ENCODE results near the gene SMARCD2. TPM values are rescaled to one million over a fixed set of nuclear protein-coding genes. Genes with fewer than 3 reads are reported as not detected.
"Not testable (repeated sequence)": the region's sequence is repeated elsewhere in the genome, so short reads cannot be mapped to it uniquely, and the experiment has no call there.

Gene SMARCD2
- total RNA-seq, 3 donors from 2014 or later = 81.4 to 87.9 (median 83.8) TPM

- no peak for DNase-seq
- Mint-ChIP-seq H3K4me3 (no peak overlapping the region), H3K4me1 (ENCODE audit: low read depth) (peaks cover 22% of the 10 kb centered on the region), H3K27me3 (ENCODE audit: low read depth) (no peaks in the 10 kb centered on the region), H3K36me3 (ENCODE audit: insufficient read depth) (peaks cover 55% of the 10 kb centered on the region), H3K9me3 (no peaks in the 10 kb centered on the region)
- no peak for ATAC-seq
Measured at GRCh38 chr17:63819131-63819530, 23.4 kb downstream of the SMARCD2 start.

- Mint-ChIP-seq H3K27me3 (ENCODE audit: low read depth) (no peaks in the 10 kb centered on the region), H3K4me3 (no peak overlapping the region), H3K36me3 (ENCODE audit: insufficient read depth) (peaks cover 52% of the 10 kb centered on the region), H3K4me1 (ENCODE audit: low read depth) (peaks cover 12% of the 10 kb centered on the region), H3K9me3 (no peaks in the 10 kb centered on the region)
- DNase-seq (no peak), ATAC-seq (no peak)
Measured at GRCh38 chr17:63817736-63818385, 24.6 kb downstream of the SMARCD2 start.

GRCh38 chr17:63816669-63817068 lies 25.8 kb downstream of the SMARCD2 start:
- Mint-ChIP-seq H3K4me1 (ENCODE audit: low read depth) (peaks cover 6% of the 10 kb centered on the region), H3K36me3 (ENCODE audit: insufficient read depth) (peaks cover 51% of the 10 kb centered on the region), H3K4me3 (no peak overlapping the region), H3K9me3 (no peaks in the 10 kb centered on the region), H3K27me3 (ENCODE audit: low read depth) (no peaks in the 10 kb centered on the region)
- DNase-seq (no peak), ATAC-seq (no peak)

- Mint-ChIP-seq H3K4me1 (ENCODE audit: low read depth) (peaks cover 3% of the 10 kb centered on the region), H3K4me3 (no peak overlapping the region), H3K36me3 (ENCODE audit: insufficient read depth) (peaks cover 52% of the 10 kb centered on the region), H3K27me3 (ENCODE audit: low read depth) (no peaks in the 10 kb centered on the region), H3K9me3 (no peaks in the 10 kb centered on the region)
- DNase-seq (no peak), ATAC-seq (no peak)
Measured at GRCh38 chr17:63816123-63816522, 26.4 kb downstream of the SMARCD2 start.

GRCh38 chr17:63809970-63810369 lies 32.5 kb downstream of the SMARCD2 start:
- H3K9me3 Mint-ChIP-seq = no peaks in the 10 kb centered on the region
- peaks cover 62% of the 10 kb centered on the region for H3K36me3 Mint-ChIP-seq (ENCODE audit: insufficient read depth)
- ATAC-seq = no peak
- DNase-seq = no peak
- no peak overlapping the region for H3K4me3 Mint-ChIP-seq
- H3K27me3 Mint-ChIP-seq (ENCODE audit: low read depth) = no peaks in the 10 kb centered on the region
- peaks cover 2% of the 10 kb centered on the region for H3K4me1 Mint-ChIP-seq (ENCODE audit: low read depth)

- no peaks in the 10 kb centered on the region for H3K27me3 Mint-ChIP-seq (ENCODE audit: low read depth)
- DNase-seq = no peak
Measured at GRCh38 chr17:63805591-63805990, 36.9 kb downstream of the SMARCD2 start.

GRCh38 chr17:63804328-63804727 lies 38.2 kb downstream of the SMARCD2 start:
- Mint-ChIP-seq H3K9me3 (no peaks in the 10 kb centered on the region), H3K27me3 (ENCODE audit: low read depth) (no peaks in the 10 kb centered on the region)

More at GRCh38 chr17:63805591-63805990, 36.9 kb downstream of the SMARCD2 start:
- ATAC-seq = no peak
- Mint-ChIP-seq H3K4me3 (no peak overlapping the region), H3K9me3 (no peaks in the 10 kb centered on the region), H3K4me1 (ENCODE audit: low read depth) (peaks cover 3% of the 10 kb centered on the region), H3K36me3 (ENCODE audit: insufficient read depth) (peaks cover 48% of the 10 kb centered on the region)

GRCh38 chr17:63800783-63801182 lies 41.7 kb downstream of the SMARCD2 start:
- Mint-ChIP-seq H3K4me3 (no peak overlapping the region), H3K9me3 (no peaks in the 10 kb centered on the region), H3K4me1 (ENCODE audit: low read depth) (peaks cover 1% of the 10 kb centered on the region), H3K27me3 (ENCODE audit: low read depth) (no peaks in the 10 kb centered on the region), H3K36me3 (ENCODE audit: insufficient read depth) (peaks cover 40% of the 10 kb centered on the region)
- DNase-seq (no peak), ATAC-seq (no peak)

More at GRCh38 chr17:63804328-63804727, 38.2 kb downstream of the SMARCD2 start:
- Mint-ChIP-seq H3K4me3 (no peak overlapping the region), H3K4me1 (ENCODE audit: low read depth) (peaks cover 1% of the 10 kb centered on the region), H3K36me3 (ENCODE audit: insufficient read depth) (peaks cover 51% of the 10 kb centered on the region)
- DNase-seq = no peak
- no peak for ATAC-seq

GRCh38 chr17:63798572-63799106 lies 43.8 kb downstream of the SMARCD2 start:
- Mint-ChIP-seq H3K36me3 (ENCODE audit: insufficient read depth) (peaks cover 43% of the 10 kb centered on the region), H3K27me3 (ENCODE audit: low read depth) (no peaks in the 10 kb centered on the region), H3K9me3 (no peaks in the 10 kb centered on the region), H3K4me3 (no peak overlapping the region), H3K4me1 (ENCODE audit: low read depth) (no peaks in the 10 kb centered on the region)
- ATAC-seq (no peak), DNase-seq (no peak)

- H3K9me3 Mint-ChIP-seq; ATAC-seq; H3K4me3 Mint-ChIP-seq; DNase-seq; H3K27me3 Mint-ChIP-seq (ENCODE audit: low read depth); H3K4me1 Mint-ChIP-seq (ENCODE audit: low read depth): not testable (repeated sequence)
- peaks cover 43% of the 10 kb centered on the region for H3K36me3 Mint-ChIP-seq (ENCODE audit: insufficient read depth)
Measured at GRCh38 chr17:63796375-63796774, 46.1 kb downstream of the SMARCD2 start.

GRCh38 chr17:63792055-63792729 lies 50.3 kb downstream of the SMARCD2 start:
- Mint-ChIP-seq H3K9me3 (no peaks in the 10 kb centered on the region), H3K27me3 (ENCODE audit: low read depth) (no peaks in the 10 kb centered on the region), H3K36me3 (ENCODE audit: insufficient read depth) (peaks cover 29% of the 10 kb centered on the region), H3K4me1 (ENCODE audit: low read depth) (no peaks in the 10 kb centered on the region), H3K4me3 (no peak overlapping the region)
- DNase-seq (no peak), ATAC-seq (no peak)

GRCh38 chr17:63790057-63790456 lies 52.4 kb downstream of the SMARCD2 start:
- Mint-ChIP-seq H3K4me3 (no peak overlapping the region), H3K4me1 (ENCODE audit: low read depth) (peaks cover 2% of the 10 kb centered on the region), H3K36me3 (ENCODE audit: insufficient read depth) (peaks cover 25% of the 10 kb centered on the region), H3K27me3 (ENCODE audit: low read depth) (no peaks in the 10 kb centered on the region), H3K9me3 (no peaks in the 10 kb centered on the region)
- DNase-seq (no peak), ATAC-seq (no peak)

GRCh38 chr17:63786971-63787711 lies 55.3 kb downstream of the SMARCD2 start:
- DNase-seq (no peak), ATAC-seq (no peak)
- H3K4me1 Mint-ChIP-seq (ENCODE audit: low read depth) = peaks cover 25% of the 10 kb centered on the region
- no peaks in the 10 kb centered on the region for H3K9me3 Mint-ChIP-seq
- H3K36me3 Mint-ChIP-seq (ENCODE audit: insufficient read depth) = peaks cover 17% of the 10 kb centered on the region
- H3K27me3 Mint-ChIP-seq (ENCODE audit: low read depth) = no peaks in the 10 kb centered on the region
- no peak overlapping the region for H3K4me3 Mint-ChIP-seq

GRCh38 chr17:63786117-63786516 lies 56.4 kb downstream of the SMARCD2 start:
- no peaks in the 10 kb centered on the region for H3K9me3 Mint-ChIP-seq
- H3K27me3 Mint-ChIP-seq (ENCODE audit: low read depth) = no peaks in the 10 kb centered on the region
- H3K36me3 Mint-ChIP-seq (ENCODE audit: insufficient read depth) = peaks cover 16% of the 10 kb centered on the region
- no peak overlapping the region for H3K4me3 Mint-ChIP-seq
- peaks cover 28% of the 10 kb centered on the region for H3K4me1 Mint-ChIP-seq (ENCODE audit: low read depth)
- ATAC-seq = no peak
- DNase-seq = no peak
